HepG2 (cell line): Measurements from ENCODE around the gene RAC3. TPM values are rescaled to one million over a fixed set of nuclear protein-coding genes. Genes with fewer than 3 reads are reported as not detected.

Source experiments
- CEBPB ChIP-seq: IDR thresholded peaks from 2 replicates; pipeline ENCODE4 v1.6.1; 2011; ENCODE audit warnings: low read depth, low read length, improper control_type of control experiment, borderline replicate concordance
- FOXO1 ChIP-seq: sonication (generic); formaldehyde crosslinking; IDR thresholded peaks from 2 replicates; pipeline ENCODE4 v1.4.0; 2020; ENCODE audit warnings: missing genetic modification reagents
- HOXA5 ChIP-seq: sonication (generic); formaldehyde crosslinking; IDR thresholded peaks from 2 replicates; pipeline ENCODE4 v1.4.0; 2020; ENCODE audit warnings: missing genetic modification reagents
- JARID2 ChIP-seq: sonication (generic); formaldehyde crosslinking; IDR thresholded peaks from 2 replicates; pipeline ENCODE4 v1.8.1; 2023; ENCODE audit warnings: missing genetic modification reagents, inconsistent platforms; ENCODE audit not compliant: insufficient replicate concordance
- KLF16 ChIP-seq, 2 experiments: sonication (generic) in 1 of 2; formaldehyde crosslinking in 1 of 2; IDR thresholded peaks; 2 replicates each; pipeline versions ENCODE4 v1.6.1 to v1.8.0; 2016 to 2023; ENCODE audit warnings: missing genetic modification reagents in 2 of 2, missing compliant biosample characterization in 1 of 2
- NR1H2 ChIP-seq: sonication (generic); formaldehyde crosslinking; IDR thresholded peaks from 2 replicates; pipeline ENCODE4 v1.8.1; 2022; ENCODE audit warnings: low read depth, missing genetic modification reagents, borderline replicate concordance
- NRL ChIP-seq: sonication (generic); formaldehyde crosslinking; IDR thresholded peaks from 2 replicates; pipeline ENCODE4 v1.5.0; 2020; ENCODE audit warnings: missing genetic modification reagents, mild to moderate bottlenecking, moderate library complexity, borderline replicate concordance
- PAF1 ChIP-seq: IDR thresholded peaks from 2 replicates; pipeline ENCODE4 v1.6.1; 2016; ENCODE audit warnings: missing genetic modification reagents, missing compliant biosample characterization
- PATZ1 ChIP-seq: sonication (generic); formaldehyde crosslinking; IDR thresholded peaks from 2 replicates; pipeline ENCODE4 v1.4.0; 2020; ENCODE audit warnings: missing genetic modification reagents
- PAXIP1 ChIP-seq: sonication (generic); formaldehyde crosslinking; conservative IDR thresholded peaks from 2 replicates; pipeline ENCODE4 v1.4.0; 2020; ENCODE audit warnings: mild to moderate bottlenecking, missing genetic modification reagents, moderate library complexity
- RFXAP ChIP-seq: sonication (generic); formaldehyde crosslinking; IDR thresholded peaks from 2 replicates; pipeline ENCODE4 v1.4.0; 2020; ENCODE audit warnings: missing genetic modification reagents, borderline replicate concordance
- RXRA ChIP-seq: sonication (generic); formaldehyde crosslinking; IDR thresholded peaks from 2 replicates; pipeline ENCODE4 v1.5.1; 2020; ENCODE audit warnings: missing genetic modification reagents
- SMAD1 ChIP-seq: sonication (generic); formaldehyde crosslinking; IDR thresholded peaks from 2 replicates; pipeline ENCODE4 v1.4.0; 2020; ENCODE audit warnings: missing genetic modification reagents, low read depth, mild to moderate bottlenecking, borderline replicate concordance
- TAF15 ChIP-seq: fragments of 200-400 bp; formaldehyde crosslinking; IDR thresholded peaks from one replicate; pipeline ENCODE4 v1.6.1; 2018; ENCODE audit warnings: mild to moderate bottlenecking, low read depth, low read length; ENCODE audit not compliant: poor library complexity, severe bottlenecking
- ZEB1 ChIP-seq: IDR thresholded peaks from 2 replicates; pipeline ENCODE4 v1.6.1; 2012; ENCODE audit warnings: mild to moderate bottlenecking, low read depth, inconsistent platforms; ENCODE audit not compliant: insufficient replicate concordance
- ZNF274 ChIP-seq: sonication (generic); formaldehyde crosslinking; IDR thresholded peaks from 2 replicates; pipeline ENCODE4 v1.5.1; 2020; ENCODE audit warnings: mild to moderate bottlenecking, missing genetic modification reagents
- ZNF747 ChIP-seq: sonication (generic); formaldehyde crosslinking; IDR thresholded peaks from 2 replicates; pipeline ENCODE4 v1.8.1; 2023; ENCODE audit warnings: missing genetic modification reagents, mild to moderate bottlenecking, borderline replicate concordance
- ZNF770 ChIP-seq: sonication (generic); formaldehyde crosslinking; IDR thresholded peaks from 2 replicates; pipeline ENCODE4 v1.5.0; 2020; ENCODE audit warnings: mild to moderate bottlenecking, missing genetic modification reagents
- ZNF790 ChIP-seq: sonication (generic); formaldehyde crosslinking; IDR thresholded peaks from 2 replicates; pipeline ENCODE4 v1.8.0; 2022; ENCODE audit warnings: missing genetic modification reagents, mild to moderate bottlenecking, borderline replicate concordance
- ZNF816 ChIP-seq: sonication (generic); formaldehyde crosslinking; IDR thresholded peaks from 2 replicates; pipeline ENCODE4 v1.8.0; 2022; ENCODE audit warnings: missing genetic modification reagents, mild to moderate bottlenecking, borderline replicate concordance
- ZNF879 ChIP-seq: sonication (generic); formaldehyde crosslinking; IDR thresholded peaks from 2 replicates; pipeline ENCODE4 v1.8.1; 2023; ENCODE audit warnings: missing genetic modification reagents
- polyA plus RNA-seq, 8 experiments: library from polyadenylated mRNA; depleted of rRNA in 3 of 8; stranded (reverse) in 7 of 8; unstranded in 1 of 8; fragments of >200 nt; fragmentation: Illumina TruSeq in 4 of 8; extraction: Trizol in 4 of 8; gene quantifications; 2 replicates each; pipeline versions ENCODE4 v1.2.1 to v1.2.3, GENCODE V29; 2011 to 2016; ENCODE audit warnings: low read depth in 4 of 8, missing spikeins in 1 of 8, mixed read lengths in 1 of 8; ENCODE audit not compliant: insufficient read depth in 1 of 8
- total RNA-seq, 5 experiments: library from RNA; depleted of rRNA; stranded (reverse); fragments of >200 nt; fragmentation: Illumina TruSeq; extraction: Trizol; gene quantifications; 2 replicates each; pipeline ENCODE4 v1.2.3, GENCODE V29; 2016; ENCODE audit warnings: low read depth in 1 of 5

The RAC3 gene
- total and polyA plus RNA-seq, 2 of the 13 experiments (the other 11 are each of a cell fraction or from before 2014, with no cell fraction given), result 10.5 to 21.3 TPM

GRCh38 chr17:82022310-82022980, 9.0 kb upstream of the RAC3 start, which contains the start of gene CENPX (continued):
- TF ChIP-seq RXRA (CRISPR knock-in tag), result peak; percentile 64; the same call in 1 of the 2 replicates
- peak; percentile 86 for TF ChIP-seq HOXA5 (CRISPR knock-in tag)
- peak; percentile 56 for TF ChIP-seq ZEB1
- no peak; the same call in 1 of the 2 replicates for TF ChIP-seq ZNF879
- no peak for TF ChIP-seq SMAD1 (CRISPR knock-in tag)
- no peak for TF ChIP-seq PAF1 (CRISPR knock-in tag)
- TF ChIP-seq NR1H2 (CRISPR knock-in tag), result peak; percentile 83; the same call in 1 of the 2 replicates
- peak; percentile 49; the same call in 1 of the 2 replicates for TF ChIP-seq PAXIP1 (CRISPR knock-in tag)
- peak in 1 of 2 experiments; percentile 81; a peak in 1 of 4 replicates for TF ChIP-seq KLF16 (CRISPR knock-in tag; IDR thresholded peaks at IDR 0.05)
- TF ChIP-seq ZNF747, result peak; percentile 25
- TF ChIP-seq NRL, result peak; percentile 59
- TF ChIP-seq ZNF790 (CRISPR knock-in tag), result no peak
- peak; percentile 95 for TF ChIP-seq TAF15
- peak; percentile 67 for TF ChIP-seq RFXAP (CRISPR knock-in tag)
- TF ChIP-seq JARID2 (CRISPR knock-in tag), result no peak
- TF ChIP-seq PATZ1 (CRISPR knock-in tag), result peak; percentile 47; the same call in 1 of the 2 replicates
- TF ChIP-seq CEBPB, result no peak
- TF ChIP-seq ZNF770 (CRISPR knock-in tag), result no peak
- TF ChIP-seq ZNF274, result 0 out of 2 replicates have a peak, but pooled peaks have one; percentile 53
- 0 out of 2 replicates have a peak, but pooled peaks have one; percentile 12 for TF ChIP-seq FOXO1
- TF ChIP-seq ZNF816 (CRISPR knock-in tag), result no peak
